ENCODE results near the gene PRRT2. TPM values are rescaled to one million over a fixed set of nuclear protein-coding genes. Genes with fewer than 3 reads are reported as not detected.

Gene PRRT2
- total RNA-seq, 1 experiment from 2014 or later, result 3.9 TPM

GRCh38 chr16:29843931-29844330, 31.9 kb downstream of the PRRT2 start:
- POLR2A ChIA-PET, result no interaction called here
- no TSS peak for BruUV-seq (replicated peaks)
- CTCF ChIA-PET, result interaction anchor here (1.8 kb wide), 1 partner anchor 55 kb away, joined by 3 read pairs; the partner anchor contains the start of gene SEZ6L2
- Histone ChIP-seq H3K4me1 (no peaks in the 10 kb centered on the region), H3K9me3 (no peaks in the 10 kb centered on the region), H3K4me3 (ENCODE audit: low read depth, low read length) (no peak overlapping the region), H3K27me3 (replicated peaks; ENCODE audit: control insufficient read depth, insufficient read depth, low read length) (no peaks in the 10 kb centered on the region), H3K36me3 (ENCODE audit: control insufficient read depth, insufficient read depth, low read length) (peaks cover 3% of the 10 kb centered on the region; the same call in 1 of the 2 replicates)
- TF ChIP-seq CTCF (IDR thresholded peaks at IDR 0.05; ENCODE audit: insufficient read depth in 1 of 2, low read depth in 1 of 2, low read length in 1 of 2, severe bottlenecking in 1 of 2, unreplicated experiment in 1 of 2), result no peak
- Mint-ChIP-seq H3K27me3 (ENCODE audit: insufficient read depth, unreplicated experiment) (no peaks in the 10 kb centered on the region), H3K27ac (ENCODE audit: unreplicated experiment) (no peak overlapping the region), H3K9me3 (ENCODE audit: unreplicated experiment) (no peaks in the 10 kb centered on the region), H3K4me3 (ENCODE audit: unreplicated experiment) (no peak overlapping the region), H3K36me3 (ENCODE audit: insufficient read depth, unreplicated experiment) (peaks cover 21% of the 10 kb centered on the region), H3K4me1 (ENCODE audit: low read depth, unreplicated experiment) (no peaks in the 10 kb centered on the region)
- no peak for DNase-seq
- intact Hi-C loops (cut with micrococcal nuclease; ENCODE audit: unreplicated experiment), result no loop called here

GRCh38 chr16:29844575-29845331, 32.8 kb downstream of the PRRT2 start:
- H3K4me1 ChIP-seq, result peaks cover 6% of the 10 kb centered on the region; the same call in 1 of the 2 replicates
- no peak overlapping the region for H3K4me3 ChIP-seq (ENCODE audit: low read depth, low read length)
- peaks cover 6% of the 10 kb centered on the region for H3K4me1 Mint-ChIP-seq (ENCODE audit: low read depth, unreplicated experiment)
- no peak for TF ChIP-seq CTCF (IDR thresholded peaks at IDR 0.05; ENCODE audit: insufficient read depth in 1 of 2, low read depth in 1 of 2, low read length in 1 of 2, severe bottlenecking in 1 of 2, unreplicated experiment in 1 of 2)
- no TSS peak for BruUV-seq (replicated peaks)
- no peak overlapping the region for H3K4me3 Mint-ChIP-seq (ENCODE audit: unreplicated experiment)
- CTCF ChIA-PET, result interaction anchor here (0.7 to 1.8 kb wide), 3 partner anchors 38 to 55 kb away, joined by 3 to 4 read pairs (median 3); partner anchors contain the start of gene SEZ6L2
- H3K36me3 Mint-ChIP-seq (ENCODE audit: insufficient read depth, unreplicated experiment), result peaks cover 27% of the 10 kb centered on the region
- no peak overlapping the region for H3K27ac Mint-ChIP-seq (ENCODE audit: unreplicated experiment)
- intact Hi-C loops (cut with micrococcal nuclease; ENCODE audit: unreplicated experiment), result no loop called here
- POLR2A ChIA-PET, result no interaction called here
- H3K9me3 ChIP-seq, result no peaks in the 10 kb centered on the region
- H3K36me3 ChIP-seq (ENCODE audit: control insufficient read depth, insufficient read depth, low read length), result peaks cover 3% of the 10 kb centered on the region; the same call in 1 of the 2 replicates
- no peaks in the 10 kb centered on the region for H3K9me3 Mint-ChIP-seq (ENCODE audit: unreplicated experiment)
- H3K27me3 ChIP-seq (replicated peaks; ENCODE audit: control insufficient read depth, insufficient read depth, low read length), result no peaks in the 10 kb centered on the region
- no peaks in the 10 kb centered on the region for H3K27me3 Mint-ChIP-seq (ENCODE audit: insufficient read depth, unreplicated experiment)
- DNase-seq, result no peak

GRCh38 chr16:29845656-29846055, 33.7 kb downstream of the PRRT2 start:
- DNase-seq, result no peak
- BruUV-seq (replicated peaks), result no TSS peak
- Mint-ChIP-seq H3K4me3 (ENCODE audit: unreplicated experiment) (no peak overlapping the region), H3K4me1 (ENCODE audit: low read depth, unreplicated experiment) (peaks cover 6% of the 10 kb centered on the region), H3K27me3 (ENCODE audit: insufficient read depth, unreplicated experiment) (no peaks in the 10 kb centered on the region), H3K36me3 (ENCODE audit: insufficient read depth, unreplicated experiment) (peaks cover 22% of the 10 kb centered on the region), H3K9me3 (ENCODE audit: unreplicated experiment) (no peaks in the 10 kb centered on the region), H3K27ac (ENCODE audit: unreplicated experiment) (no peak overlapping the region)
- ChIA-PET CTCF (interaction anchor here (0.7 kb wide), 2 partner anchors 39 to 46 kb away, joined by 3 to 4 read pairs; no protein-coding TSS in a partner anchor), POLR2A (no interaction called here)
- H3K4me3 ChIP-seq (ENCODE audit: low read depth, low read length), result no peak overlapping the region
- TF ChIP-seq CTCF (IDR thresholded peaks at IDR 0.05; ENCODE audit: insufficient read depth in 1 of 2, low read depth in 1 of 2, low read length in 1 of 2, severe bottlenecking in 1 of 2, unreplicated experiment in 1 of 2), result no peak
- 0 out of 2 replicates have a peak, but pooled peaks cover 3% of the 10 kb centered on the region for H3K36me3 ChIP-seq (ENCODE audit: control insufficient read depth, insufficient read depth, low read length)
- no peaks in the 10 kb centered on the region for H3K9me3 ChIP-seq
- H3K4me1 ChIP-seq, result peaks cover 7% of the 10 kb centered on the region; the same call in 1 of the 2 replicates
- intact Hi-C loops (cut with micrococcal nuclease; ENCODE audit: unreplicated experiment), result no loop called here
- no peaks in the 10 kb centered on the region for H3K27me3 ChIP-seq (replicated peaks; ENCODE audit: control insufficient read depth, insufficient read depth, low read length)
